H1 (cell line): ENCODE measurements around the gene TLK1. TPM values are rescaled to one million over a fixed set of nuclear protein-coding genes. Genes with fewer than 3 reads are reported as not detected.

Source experiments
- CTCF ChIA-PET: fragments of 300-600 bp; sonication (Branson Sonifier 250); formaldehyde crosslinking; loops from one replicate; lab custom pipeline; 2021; ENCODE audit not compliant: partially characterized antibody; lab: Charles Lee
- POLR2A ChIA-PET: fragments of 300-600 bp; sonication (Branson Sonifier 250); formaldehyde crosslinking; loops from one replicate; lab custom pipeline; 2021; ENCODE audit warnings: inconsistent platforms; ENCODE audit not compliant: partially characterized antibody; lab: Charles Lee
- DNase-seq, 2 experiments: peaks; one replicate each; pipeline versions ENCODE4 v3.0.0 to v3.0.0-alpha.2; 2010 to 2022; ENCODE audit warnings: low spot score in 2 of 2, low read depth in 1 of 2, mixed read lengths in 1 of 2
- FAIRE-seq: peaks from 2 replicates; lab custom pipeline; 2011; peaks lifted over from hg19 to GRCh38; lab: Jason Lieb, UNC
- H2AFZ ChIP-seq: 2 replicates; pipeline ENCODE4 v1.8.1; 2012; ENCODE audit warnings: low read length, inconsistent platforms
- H2AK5ac ChIP-seq: 2 replicates; pipeline ENCODE4 v1.6.1; 2013; ENCODE audit warnings: low read depth, low read length
- H2BK120ac ChIP-seq: replicated peaks from 2 replicates; pipeline ENCODE3; 2013; ENCODE audit warnings: low read depth, low read length, inconsistent platforms
- H2BK12ac ChIP-seq: 2 replicates; pipeline ENCODE4 v1.6.1; 2013; ENCODE audit warnings: low read depth, low read length
- H2BK15ac ChIP-seq: 2 replicates; pipeline ENCODE4 v1.6.1; 2013; ENCODE audit warnings: low read length
- H2BK20ac ChIP-seq: 2 replicates; pipeline ENCODE4 v1.6.1; 2013; ENCODE audit warnings: low read length
- H2BK5ac ChIP-seq: 2 replicates; pipeline ENCODE4 v1.6.1; 2013; ENCODE audit warnings: low read depth, low read length
- H3K14ac ChIP-seq: 2 replicates; pipeline ENCODE4 v1.6.1; 2013; ENCODE audit warnings: inconsistent platforms; ENCODE audit not compliant: insufficient read length
- H3K18ac ChIP-seq: 2 replicates; pipeline ENCODE4 v1.6.1; 2013; ENCODE audit warnings: low read length; ENCODE audit errors: extremely low read depth
- H3K23ac ChIP-seq: 2 replicates; pipeline ENCODE4 v1.6.1; 2013; ENCODE audit warnings: inconsistent platforms; ENCODE audit not compliant: insufficient read length
- H3K23me2 ChIP-seq: 2 replicates; pipeline ENCODE4 v1.6.1; 2013; ENCODE audit warnings: low read depth, low read length
- H3K27ac ChIP-seq: 2 replicates; pipeline ENCODE4 v1.6.1; 2011; ENCODE audit warnings: low read depth, low read length, inconsistent platforms
- H3K27me3 ChIP-seq, 4 experiments: replicated peaks in 1 of 4; 1 replicate in 1 of 4; 2 replicates in 3 of 4; pipeline versions ENCODE4 v1.6.1 to v1.8.1; 2011 to 2013; ENCODE audit warnings: low read length in 3 of 4, mild to moderate bottlenecking in 3 of 4, inconsistent platforms in 2 of 4, mixed read lengths in 2 of 4, moderate library complexity in 1 of 4; ENCODE audit not compliant: control insufficient read depth in 3 of 4, insufficient read depth in 3 of 4; ENCODE audit errors: extremely low read depth in 1 of 4
- H3K36me3 ChIP-seq, 4 experiments: 2 replicates each; pipeline versions ENCODE4 v1.6.1 to v1.8.1; 2011 to 2013; ENCODE audit warnings: mild to moderate bottlenecking in 4 of 4, low read length in 3 of 4, moderate library complexity in 2 of 4, control low read depth in 1 of 4, inconsistent platforms in 1 of 4; ENCODE audit not compliant: insufficient read depth in 4 of 4, control insufficient read depth in 2 of 4
- H3K4ac ChIP-seq: replicated peaks from 2 replicates; pipeline ENCODE3; 2013; ENCODE audit warnings: low read length, low read depth, mixed read lengths, inconsistent platforms; ENCODE audit not compliant: insufficient read length
- H3K4me1 ChIP-seq, 4 experiments: replicated peaks in 1 of 4; 1 replicate in 1 of 4; 2 replicates in 3 of 4; pipeline versions ENCODE4 v1.6.1 to v1.8.1; 2011 to 2013; ENCODE audit warnings: low read length in 3 of 4, inconsistent platforms in 2 of 4, mixed read lengths in 1 of 4; ENCODE audit not compliant: insufficient read depth in 4 of 4, control insufficient read depth in 3 of 4
- H3K4me2 ChIP-seq, 2 experiments: 2 replicates each; pipeline versions ENCODE4 v1.6.1 to v1.8.1; 2011 to 2013; ENCODE audit warnings: low read depth in 2 of 2, low read length in 2 of 2, control low read depth in 1 of 2, inconsistent platforms in 1 of 2, mild to moderate bottlenecking in 1 of 2; ENCODE audit not compliant: insufficient read depth in 1 of 2
- H3K4me3 ChIP-seq, 4 experiments: fragments of 200-600, 300-600 bp in 1 of 4; sonication (generic), shearing (Covaris generic), sonication (Bioruptor Twin) in 1 of 4; 2 replicates each; pipeline versions ENCODE4 v1.5.1 to v1.8.1; 2011 to 2016; ENCODE audit warnings: low read length in 4 of 4, low read depth in 3 of 4, control low read depth in 2 of 4, inconsistent platforms in 2 of 4, mild to moderate bottlenecking in 2 of 4, mixed read lengths in 1 of 4, moderate library complexity in 1 of 4; ENCODE audit not compliant: insufficient read depth in 2 of 4; ENCODE audit errors: extremely low read depth in 1 of 4
- H3K56ac ChIP-seq: replicated peaks from 2 replicates; pipeline ENCODE3; 2013; ENCODE audit warnings: low read depth, mild to moderate bottlenecking, mixed read lengths, low read length, inconsistent platforms; ENCODE audit not compliant: insufficient read length
- H3K79me1 ChIP-seq: 2 replicates; pipeline ENCODE4 v1.6.1; 2013; ENCODE audit warnings: low read depth, low read length, control low read depth
- H3K79me2 ChIP-seq, 2 experiments: 2 replicates each; pipeline versions ENCODE4 v1.6.1 to v1.8.1; 2012 to 2013; ENCODE audit warnings: low read length in 2 of 2, mild to moderate bottlenecking in 2 of 2, inconsistent platforms in 1 of 2; ENCODE audit not compliant: insufficient read depth in 2 of 2, control insufficient read depth in 1 of 2
- H3K9ac ChIP-seq, 4 experiments: replicated peaks in 1 of 4; 1 replicate in 1 of 4; 2 replicates in 3 of 4; pipeline versions ENCODE4 v1.6.1 to v1.8.1; 2011 to 2013; ENCODE audit warnings: low read depth in 3 of 4, low read length in 3 of 4, control low read depth in 2 of 4, mild to moderate bottlenecking in 2 of 4, moderate library complexity in 2 of 4, inconsistent platforms in 1 of 4; ENCODE audit errors: extremely low read depth in 1 of 4
- H3K9me3 ChIP-seq, 2 experiments: 2 replicates each; pipeline versions ENCODE4 v1.6.1 to v1.8.1; 2012 to 2013; ENCODE audit warnings: mild to moderate bottlenecking in 2 of 2, moderate library complexity in 2 of 2, control low read depth in 1 of 2, inconsistent platforms in 1 of 2, low read depth in 1 of 2, low read length in 1 of 2, mixed read lengths in 1 of 2; ENCODE audit not compliant: insufficient read depth in 2 of 2
- H4K20me1 ChIP-seq, 2 experiments: replicated peaks in 1 of 2; 2 replicates each; pipeline versions ENCODE3 to v1.8.1; 2011 to 2013; ENCODE audit warnings: inconsistent platforms in 2 of 2, low read length in 2 of 2, mild to moderate bottlenecking in 1 of 2; ENCODE audit not compliant: insufficient read depth in 2 of 2, control insufficient read depth in 1 of 2
- H4K5ac ChIP-seq: 2 replicates; pipeline ENCODE4 v1.6.1; 2013; ENCODE audit warnings: low read length, low read depth, mixed read lengths, inconsistent platforms; ENCODE audit not compliant: insufficient read length
- H4K8ac ChIP-seq: 2 replicates; pipeline ENCODE4 v1.8.0; 2013; ENCODE audit warnings: mild to moderate bottlenecking, moderate library complexity, low read length, inconsistent platforms; ENCODE audit not compliant: insufficient read depth; ENCODE audit errors: extremely low read depth
- H4K91ac ChIP-seq: replicated peaks from 2 replicates; pipeline ENCODE3; 2013; ENCODE audit warnings: low read length, mixed read lengths, inconsistent platforms; ENCODE audit not compliant: insufficient read length
- BACH1 ChIP-seq: IDR thresholded peaks from 2 replicates; pipeline ENCODE4 v1.6.1; 2012; ENCODE audit warnings: low read length, improper control_type of control experiment
- CREB1 ChIP-seq: IDR thresholded peaks from 2 replicates; pipeline ENCODE4 v1.6.1; 2012; ENCODE audit warnings: inconsistent platforms
- CTBP2 ChIP-seq: IDR thresholded peaks from 2 replicates; pipeline ENCODE4 v1.7.0; 2011; ENCODE audit warnings: borderline replicate concordance, mild to moderate bottlenecking, moderate library complexity, mixed read lengths, low read length; ENCODE audit not compliant: insufficient read depth, insufficient read length
- FOSL1 ChIP-seq: IDR thresholded peaks from 2 replicates; pipeline ENCODE4 v1.6.1; 2011; ENCODE audit warnings: mild to moderate bottlenecking, low read depth, low read length, moderate library complexity; ENCODE audit not compliant: insufficient read depth
- JUND ChIP-seq: IDR thresholded peaks from 2 replicates; pipeline ENCODE4 v1.6.1; 2011; ENCODE audit warnings: mild to moderate bottlenecking, improper control_type of control experiment, low read length
- KDM4A ChIP-seq: IDR thresholded peaks from one replicate; pipeline ENCODE4 v1.7.1; 2012; ENCODE audit warnings: low read depth, mild to moderate bottlenecking, moderate library complexity, low read length, inconsistent platforms; ENCODE audit not compliant: severe bottlenecking
- SIN3A ChIP-seq, 2 experiments: IDR thresholded peaks in 1 of 2; conservative IDR thresholded peaks in 1 of 2; 2 replicates each; pipeline ENCODE4 v1.6.1; 2011 to 2012; ENCODE audit warnings: low read length in 2 of 2, improper control_type of control experiment in 1 of 2, low read depth in 1 of 2, mild to moderate bottlenecking in 1 of 2
- SP1 ChIP-seq: IDR thresholded peaks from 2 replicates; pipeline ENCODE4 v1.6.1; 2011; ENCODE audit warnings: low read depth, low read length
- SP2 ChIP-seq: IDR thresholded peaks from 2 replicates; pipeline ENCODE4 v1.6.1; 2012; ENCODE audit warnings: mild to moderate bottlenecking, low read length, inconsistent platforms
- WGBS, 2 experiments: shearing (Covaris generic) in 1 of 2; methylation state at CpG; one replicate each; pipeline versions ENCODE4 v1.1.6 to v1.1.7; 2013 to 2015; ENCODE audit warnings: low lambda C conversion rate in 2 of 2, mixed read lengths in 2 of 2, inconsistent platforms in 1 of 2, low coverage in 1 of 2, missing lambda C conversion rate in 1 of 2; ENCODE audit not compliant: insufficient replicate concordance in 2 of 2, insufficient coverage in 1 of 2, insufficient read length in 1 of 2; ENCODE audit errors: extremely low coverage in 1 of 2, missing lambda C conversion rate in 1 of 2; 5-methylcytosine and 5-hydroxymethylcytosine counted together
- polyA plus RNA-seq, 7 experiments: library from polyadenylated mRNA; depleted of rRNA in 3 of 7; stranded (reverse) in 5 of 7; unstranded in 2 of 7; fragments of >200 nt in 5 of 7; fragments of 200-250 nt in 2 of 7; gene quantifications; 1 replicate in 5 of 7; 2 replicates in 1 of 7; 4 replicates in 1 of 7; pipeline versions ENCODE4 v1.2.1 to v1.2.3, GENCODE V29; 2011 to 2013; ENCODE audit warnings: missing spikeins in 2 of 7, mixed read lengths in 2 of 7
- total RNA-seq: library from RNA; stranded (reverse); fragmentation: NEBNext Ultra II Directional; extraction: Animal tissue kit (Norgen Biotek cat#: 25700); gene quantifications from 2 replicates; pipeline ENCODE4 v1.2.1, GENCODE V29; 2021

Gene TLK1
- total and polyA plus RNA-seq, 2 of the 8 experiments (the other 6 are each of a cell fraction or from before 2014, with no cell fraction given), result 11.2 to 102 TPM

DNA sequence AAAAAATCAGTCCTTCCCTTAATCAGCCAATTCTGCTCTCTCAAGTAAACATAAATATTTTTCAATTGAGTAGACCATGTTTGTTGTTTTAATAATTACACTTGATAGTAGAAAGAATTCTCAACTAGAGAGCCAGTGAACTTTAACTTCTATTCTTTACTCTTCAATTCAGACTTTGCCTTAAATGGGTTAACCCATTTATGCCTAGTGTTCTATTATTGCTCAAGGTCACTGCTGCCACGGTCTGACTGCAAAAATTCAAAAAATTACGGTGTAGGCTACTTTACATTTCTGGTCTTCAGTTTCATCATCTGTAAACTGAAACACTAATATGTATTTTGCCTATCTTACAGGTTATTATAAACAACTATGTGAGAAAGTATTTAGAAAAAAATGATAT, 103.1 kb downstream of the TLK1 start:
- no peak overlapping the region for H4K5ac ChIP-seq
- H4K20me1 ChIP-seq, result no peaks in the 10 kb centered on the region
- no peak overlapping the region for H3K18ac ChIP-seq
- no peaks in the 10 kb centered on the region for H3K4me1 ChIP-seq
- no peak overlapping the region for H4K8ac ChIP-seq
- H3K9ac ChIP-seq, result no peak overlapping the region
- H4K91ac ChIP-seq, result no peak overlapping the region
- peaks cover 0 to 2% of the 10 kb centered on the region in 2 experiments; a peak in 1 of 4 replicates for H3K9me3 ChIP-seq
- no peak overlapping the region for H2BK15ac ChIP-seq
- FAIRE-seq (no peak), DNase-seq (no peak)
- no peak overlapping the region for H3K4ac ChIP-seq
- no peak overlapping the region for H3K14ac ChIP-seq
- no peak overlapping the region for H2AK5ac ChIP-seq
- H3K36me3 ChIP-seq, result peaks cover 0 to 58% (median 22%) of the 10 kb centered on the region in 4 experiments; a peak in 5 of 8 replicates
- no peak overlapping the region for H2BK12ac ChIP-seq
- no peaks in the 10 kb centered on the region for H3K79me1 ChIP-seq
- peaks cover 0 to 21% of the 10 kb centered on the region in 2 experiments; a peak in 2 of 4 replicates for H3K79me2 ChIP-seq
- H3K23ac ChIP-seq, result no peak overlapping the region
- no peak overlapping the region for H2BK120ac ChIP-seq
- ChIA-PET CTCF (interaction anchor here (0.6 to 0.8 kb wide), 2 partner anchors 31 to 359 kb away, joined by 3 read pairs; no protein-coding TSS in a partner anchor), POLR2A (interaction anchor here (0.6 kb wide), 1 partner anchor 302 kb away, joined by 3 read pairs; no protein-coding TSS in a partner anchor)
- no peaks in the 10 kb centered on the region for H3K27me3 ChIP-seq
- no peaks in the 10 kb centered on the region for H3K23me2 ChIP-seq
- no peak overlapping the region for H3K27ac ChIP-seq
- no peak overlapping the region for H2BK5ac ChIP-seq
- 95% methylated on average over 2 of the region's 2 CpGs; no CpG with 5 or more reads in 1 of the 2 experiments for WGBS, 2 experiments
- H3K56ac ChIP-seq, result no peak overlapping the region
- H2AFZ ChIP-seq, result no peak overlapping the region
- H3K4me2 ChIP-seq, result no peak overlapping the region
- H3K4me3 ChIP-seq, result no peak overlapping the region
- no peak overlapping the region for H2BK20ac ChIP-seq
- no peak for TF ChIP-seq CTBP2
- TF ChIP-seq JUND, result no peak
- no peak for TF ChIP-seq BACH1
- TF ChIP-seq FOSL1, result no peak
- no peak for TF ChIP-seq SP1
- TF ChIP-seq SIN3A (conservative IDR thresholded peaks at IDR 0.05 in 1 of 2, IDR thresholded peaks at IDR 0.05 in 1 of 2; ENCODE audit: low read depth in 1 of 2, low read length in 2 of 2), result no peak
- no peak for TF ChIP-seq CREB1
- TF ChIP-seq SP2, result no peak
- no peak for TF ChIP-seq KDM4A
